Trophoblast cell (in vitro differentiated cells and primary cell): ENCODE measurements around the gene TAF1.
"Not testable (repeated sequence)": the region's sequence is repeated elsewhere in the genome, so short reads cannot be mapped to it uniquely, and the experiment has no call there.

Experiments
- DNase-seq, 2 donors: peaks; one replicate each; pipeline ENCODE4 v3.0.0-alpha.2; 2016
- H2AFZ ChIP-seq: 2 replicates; pipeline ENCODE4 v1.6.1; 2013; ENCODE audit warnings: low read length, moderate library complexity, mild to moderate bottlenecking; ENCODE audit not compliant: insufficient read depth, poor library complexity
- H2AK5ac ChIP-seq: 2 replicates; pipeline ENCODE4 v1.6.1; 2013; ENCODE audit warnings: mild to moderate bottlenecking, low read length
- H2BK120ac ChIP-seq: 2 replicates; pipeline ENCODE4 v1.6.1; 2013; ENCODE audit warnings: low read length, mild to moderate bottlenecking, moderate library complexity; ENCODE audit not compliant: insufficient read depth, poor library complexity
- H2BK12ac ChIP-seq: 2 replicates; pipeline ENCODE4 v1.6.1; 2013; ENCODE audit warnings: mild to moderate bottlenecking, low read length, moderate library complexity
- H2BK5ac ChIP-seq: 2 replicates; pipeline ENCODE4 v1.6.1; 2013; ENCODE audit warnings: low read length, low read depth, moderate library complexity, mild to moderate bottlenecking; ENCODE audit not compliant: poor library complexity
- H3K14ac ChIP-seq: 2 replicates; pipeline ENCODE4 v1.6.1; 2013; ENCODE audit warnings: mild to moderate bottlenecking, low read length
- H3K18ac ChIP-seq: 2 replicates; pipeline ENCODE4 v1.6.1; 2013; ENCODE audit warnings: mild to moderate bottlenecking, low read length
- H3K23ac ChIP-seq: 2 replicates; pipeline ENCODE4 v1.6.1; 2013; ENCODE audit warnings: low read length
- H3K27ac ChIP-seq: 2 replicates; pipeline ENCODE4 v1.5.1; 2013; ENCODE audit warnings: low read depth, mild to moderate bottlenecking, inconsistent platforms, low read length, moderate library complexity
- H3K27me3 ChIP-seq: 2 replicates; pipeline ENCODE4 v1.6.1; 2013; ENCODE audit warnings: inconsistent platforms, mild to moderate bottlenecking, low read length, moderate library complexity; ENCODE audit not compliant: insufficient read depth
- H3K36me3 ChIP-seq, 2 experiments: 1 replicate in 1 of 2; 2 replicates in 1 of 2; pipeline ENCODE4 v1.6.1; 2013; ENCODE audit warnings: low read length in 2 of 2, mild to moderate bottlenecking in 2 of 2, moderate library complexity in 1 of 2; ENCODE audit not compliant: insufficient read depth in 2 of 2, control insufficient read depth in 1 of 2
- H3K4ac ChIP-seq: 2 replicates; pipeline ENCODE4 v1.6.1; 2013; ENCODE audit warnings: low read depth, mild to moderate bottlenecking, low read length, moderate library complexity
- H3K4me1 ChIP-seq, 2 experiments: 1 replicate in 1 of 2; 2 replicates in 1 of 2; pipeline ENCODE4 v1.6.1; 2013; ENCODE audit warnings: low read length in 2 of 2, mild to moderate bottlenecking in 2 of 2, moderate library complexity in 1 of 2; ENCODE audit not compliant: insufficient read depth in 2 of 2, control insufficient read depth in 1 of 2
- H3K4me2 ChIP-seq: 2 replicates; pipeline ENCODE4 v1.6.1; 2013; ENCODE audit warnings: inconsistent platforms, mild to moderate bottlenecking, low read length, moderate library complexity
- H3K4me3 ChIP-seq: 2 replicates; pipeline ENCODE4 v1.5.1; 2013; ENCODE audit warnings: mild to moderate bottlenecking, low read depth, low read length, inconsistent platforms
- H3K79me1 ChIP-seq: one replicate; pipeline ENCODE4 v1.6.1; 2013; ENCODE audit warnings: low read length
- H3K79me2 ChIP-seq: 2 replicates; pipeline ENCODE4 v1.6.1; 2013; ENCODE audit warnings: low read length, mild to moderate bottlenecking; ENCODE audit not compliant: control insufficient read depth, insufficient read depth, poor library complexity
- H3K9ac ChIP-seq: 2 replicates; pipeline ENCODE4 v1.6.1; 2013; ENCODE audit warnings: mild to moderate bottlenecking, low read length
- H3K9me3 ChIP-seq: 2 replicates; pipeline ENCODE4 v1.6.1; 2013; ENCODE audit warnings: low read depth, mild to moderate bottlenecking, control low read depth, inconsistent platforms, low read length; ENCODE audit not compliant: insufficient read depth
- H4K12ac ChIP-seq: 2 replicates; pipeline ENCODE4 v1.6.1; 2013; ENCODE audit warnings: low read depth, mild to moderate bottlenecking, low read length, moderate library complexity
- H4K8ac ChIP-seq: 2 replicates; pipeline ENCODE4 v1.6.1; 2013; ENCODE audit warnings: low read depth, mild to moderate bottlenecking, low read length, moderate library complexity
- H4K91ac ChIP-seq: one replicate; pipeline ENCODE4 v1.6.1; 2013; ENCODE audit warnings: low read depth, mild to moderate bottlenecking, low read length, moderate library complexity
- WGBS: extraction: QIAGEN DNeasy Blood & Tissue Kit; methylation state at CpG from one replicate; pipeline ENCODE4 v1.1.7; 2013; ENCODE audit warnings: missing lambda C conversion rate; ENCODE audit not compliant: insufficient read length, insufficient coverage; ENCODE audit errors: extremely low coverage; 5-methylcytosine and 5-hydroxymethylcytosine counted together

Gene TAF1

GRCh38 chrX:71349867-71350266, 16.3 kb upstream of the TAF1 start:
- H2AFZ ChIP-seq, H4K8ac ChIP-seq, H3K27ac ChIP-seq, H3K79me2 ChIP-seq, DNase-seq, H3K4ac ChIP-seq, H3K27me3 ChIP-seq, H2AK5ac ChIP-seq, H3K4me2 ChIP-seq, H3K4me1 ChIP-seq, H2BK5ac ChIP-seq, H3K4me3 ChIP-seq, H3K14ac ChIP-seq, H2BK12ac ChIP-seq, H3K9ac ChIP-seq, H3K23ac ChIP-seq, H3K79me1 ChIP-seq, H4K12ac ChIP-seq, H3K18ac ChIP-seq, H3K9me3 ChIP-seq, H3K36me3 ChIP-seq, H4K91ac ChIP-seq, H2BK120ac ChIP-seq: not testable (repeated sequence)
- WGBS: no CpG with 5 or more reads among the region's 6 CpGs

GRCh38 chrX:71352439-71352838, 13.7 kb upstream of the TAF1 start:
- not testable (repeated sequence) for H3K4ac ChIP-seq, H4K12ac ChIP-seq, H4K8ac ChIP-seq, H3K9me3 ChIP-seq, H4K91ac ChIP-seq, H2BK5ac ChIP-seq, H2BK12ac ChIP-seq, H2AK5ac ChIP-seq, H3K14ac ChIP-seq, H2BK120ac ChIP-seq, DNase-seq, H3K79me2 ChIP-seq, H3K9ac ChIP-seq, H3K18ac ChIP-seq, H3K27me3 ChIP-seq, H3K79me1 ChIP-seq, H3K4me2 ChIP-seq, H3K23ac ChIP-seq, H3K4me3 ChIP-seq, H3K36me3 ChIP-seq, H3K4me1 ChIP-seq, H2AFZ ChIP-seq, H3K27ac ChIP-seq
- no CpG with 5 or more reads among the region's 5 CpGs for WGBS

- Histone ChIP-seq H2AFZ (no peak overlapping the region), H3K27ac (no peak overlapping the region), H2AK5ac (no peak overlapping the region), H3K14ac (no peak overlapping the region), H3K4me1 (peaks cover 0 to 3% of the 10 kb centered on the region in 2 experiments), H3K4me3 (no peak overlapping the region), H3K36me3 (peaks cover 2 to 3% of the 10 kb centered on the region in 2 experiments), H4K91ac (no peak overlapping the region), H2BK5ac (no peak overlapping the region), H3K23ac (no peak overlapping the region), H3K4ac (no peak overlapping the region), H3K9me3 (no peaks in the 10 kb centered on the region), H3K4me2 (no peak overlapping the region), H2BK120ac (no peak overlapping the region), H4K8ac (no peak overlapping the region), H3K79me1 (peaks cover 10% of the 10 kb centered on the region), H2BK12ac (no peak overlapping the region), H3K79me2 (peaks cover 9% of the 10 kb centered on the region), H3K27me3 (no peaks in the 10 kb centered on the region), H4K12ac (no peak overlapping the region), H3K9ac (no peak overlapping the region), H3K18ac (no peak overlapping the region)
- DNase-seq: no peak
- WGBS: no CpG with 5 or more reads among the region's 14 CpGs
Measured at GRCh38 chrX:71364221-71364620, 1.9 kb upstream of the TAF1 start.

- no CpG with 5 or more reads among the region's 16 CpGs for WGBS
- peak overlapping the region; percentile 62 for H3K27ac ChIP-seq
- H3K4me2 ChIP-seq: peak overlapping the region; percentile 76
- H3K9me3 ChIP-seq: no peaks in the 10 kb centered on the region
- peaks cover 10% of the 10 kb centered on the region for H3K79me1 ChIP-seq
- peak overlapping the region; percentile 84 for H3K9ac ChIP-seq
- H4K91ac ChIP-seq: peak overlapping the region; percentile 91
- no peak overlapping the region for H3K23ac ChIP-seq
- peak overlapping the region; percentile 57 for H4K12ac ChIP-seq
- peak overlapping the region; percentile 70 for H3K4me3 ChIP-seq
- H2BK120ac ChIP-seq: peak overlapping the region; percentile 62
- H3K27me3 ChIP-seq: no peaks in the 10 kb centered on the region
- peaks cover 7 to 9% of the 10 kb centered on the region in 2 experiments for H3K36me3 ChIP-seq
- H3K79me2 ChIP-seq: peaks cover 9% of the 10 kb centered on the region
- H2BK5ac ChIP-seq: peak overlapping the region; percentile 14
- no peak overlapping the region for H2AFZ ChIP-seq
- H3K18ac ChIP-seq: peak overlapping the region; percentile 47
- H2BK12ac ChIP-seq: no peak overlapping the region
- H3K14ac ChIP-seq: peak overlapping the region; percentile 62
- peaks cover 0 to 3% of the 10 kb centered on the region in 2 experiments for H3K4me1 ChIP-seq
- no peak for DNase-seq
- H4K8ac ChIP-seq: peak overlapping the region; percentile 90
- no peak overlapping the region for H3K4ac ChIP-seq
- peak overlapping the region; percentile 24 for H2AK5ac ChIP-seq
Measured at GRCh38 chrX:71365356-71365874, 742 bp upstream of the TAF1 start.
